Fibroblast of lung (primary cell): ENCODE results near the gene SLC24A1. TPM values are rescaled to one million over a fixed set of nuclear protein-coding genes. Genes with fewer than 3 reads are reported as not detected.

Source experiments
- DNase-seq, 2 donors: peaks; one replicate each; pipeline versions ENCODE4 v3.0.0 to v3.0.0-alpha.2; 2010; ENCODE audit warnings: low read depth in 2 of 2
- H2AFZ ChIP-seq: 2 replicates; pipeline ENCODE4 v1.5.1; 2012; ENCODE audit warnings: low read length, control low read depth, inconsistent platforms
- H3K27ac ChIP-seq: 2 replicates; pipeline ENCODE4 v1.5.1; 2011; ENCODE audit warnings: low read length, control low read depth; ENCODE audit not compliant: insufficient read depth
- H3K27me3 ChIP-seq: 2 replicates; pipeline ENCODE4 v1.5.1; 2011; ENCODE audit warnings: mild to moderate bottlenecking, low read length; ENCODE audit not compliant: control insufficient read depth, insufficient read depth
- H3K36me3 ChIP-seq: 2 replicates; pipeline ENCODE4 v1.5.1; 2011; ENCODE audit warnings: low read length; ENCODE audit not compliant: control insufficient read depth, insufficient read depth
- H3K4me1 ChIP-seq: 2 replicates; pipeline ENCODE4 v1.5.1; 2011; ENCODE audit warnings: low read length; ENCODE audit not compliant: control insufficient read depth, insufficient read depth; ENCODE audit errors: extremely low read depth
- H3K4me2 ChIP-seq: 2 replicates; pipeline ENCODE4 v1.5.1; 2011; ENCODE audit warnings: low read length, control low read depth; ENCODE audit not compliant: insufficient read depth; ENCODE audit errors: extremely low read depth
- H3K4me3 ChIP-seq, 4 experiments: fragments of 200-600 bp in 1 of 4; sonication (generic) in 1 of 4; replicated peaks in 1 of 4; 2 replicates each; pipeline ENCODE4 v1.5.1; 2011 to 2016; ENCODE audit warnings: low read length in 4 of 4, low read depth in 3 of 4, mild to moderate bottlenecking in 3 of 4, control low read depth in 2 of 4, inconsistent platforms in 1 of 4, mixed read lengths in 1 of 4; ENCODE audit not compliant: insufficient read depth in 1 of 4; ENCODE audit errors: control extremely low read depth in 1 of 4
- H3K79me2 ChIP-seq: 2 replicates; pipeline ENCODE4 v1.5.1; 2012; ENCODE audit warnings: mild to moderate bottlenecking, low read length, inconsistent platforms; ENCODE audit not compliant: control insufficient read depth, insufficient read depth
- H3K9ac ChIP-seq: 2 replicates; pipeline ENCODE4 v1.5.1; 2011; ENCODE audit warnings: mild to moderate bottlenecking, low read length, control low read depth; ENCODE audit not compliant: insufficient read depth
- H3K9me3 ChIP-seq: 2 replicates; pipeline ENCODE4 v1.5.1; 2012; ENCODE audit warnings: low read depth, low read length; ENCODE audit not compliant: control insufficient read depth, insufficient read depth
- H4K20me1 ChIP-seq: 2 replicates; pipeline ENCODE4 v1.5.1; 2011; ENCODE audit warnings: low read length; ENCODE audit not compliant: control insufficient read depth, insufficient read depth; ENCODE audit errors: extremely low read depth
- CTCF ChIP-seq, 2 donors: IDR thresholded peaks in 1 of 2; conservative IDR thresholded peaks in 1 of 2; 1 replicate in 1 of 2; 2 replicates in 1 of 2; pipeline ENCODE4 v1.5.1; 2011 to 2012; ENCODE audit warnings: low read length in 2 of 2, control low read depth in 1 of 2, inconsistent platforms in 1 of 2, low read depth in 1 of 2, mild to moderate bottlenecking in 1 of 2
- EZH2 ChIP-seq: IDR thresholded peaks from 2 replicates; pipeline ENCODE4 v1.5.1; 2012; ENCODE audit warnings: low read length, control low read depth, mild to moderate bottlenecking; ENCODE audit errors: missing control alignments
- polyA plus RNA-seq, 2 donors: library from polyadenylated mRNA; depleted of rRNA in 1 of 2; stranded (reverse) in 1 of 2; unstranded in 1 of 2; fragments of >200 nt; gene quantifications; 2 replicates each; pipeline ENCODE4 v1.2.1, GENCODE V29; 2011 to 2012; ENCODE audit warnings: missing spikeins in 1 of 2
- total RNA-seq: library from RNA; depleted of rRNA; stranded (reverse); fragments of >200 nt; gene quantifications from 2 replicates; pipeline ENCODE4 v1.2.1, GENCODE V29; 2014

SLC24A1 gene
- total and polyA plus RNA-seq, 2 donors (not counting 1 experiment from before 2014, with no cell fraction given) = 4.5 to 7.9 TPM

GRCh38 chr15:65577129-65577996, 44.4 kb upstream of the SLC24A1 start:
- no peaks in the 10 kb centered on the region for H4K20me1 ChIP-seq
- H3K27me3 ChIP-seq = no peaks in the 10 kb centered on the region
- TF ChIP-seq CTCF (conservative IDR thresholded peaks at IDR 0.05 in 1 of 2, IDR thresholded peaks at IDR 0.05 in 1 of 2; ENCODE audit: low read depth in 1 of 2, low read length in 2 of 2) (no peak), EZH2 (no peak)
- H3K4me3 ChIP-seq = no peak overlapping the region
- peaks cover 13% of the 10 kb centered on the region for H3K36me3 ChIP-seq
- H3K9me3 ChIP-seq = no peaks in the 10 kb centered on the region
- H3K9ac ChIP-seq = no peak overlapping the region
- peak in 1 of 2 donors; percentile 59 for DNase-seq
- no peak overlapping the region for H3K4me2 ChIP-seq
- peaks cover 2% of the 10 kb centered on the region for H3K4me1 ChIP-seq
- no peaks in the 10 kb centered on the region for H3K79me2 ChIP-seq
- no peak overlapping the region for H2AFZ ChIP-seq
- H3K27ac ChIP-seq = no peak overlapping the region

- no peak overlapping the region for H3K4me3 ChIP-seq
- H3K4me1 ChIP-seq = peaks cover 2% of the 10 kb centered on the region
- no peak overlapping the region for H2AFZ ChIP-seq
- no peak overlapping the region for H3K4me2 ChIP-seq
- H3K27ac ChIP-seq = no peak overlapping the region
- H3K36me3 ChIP-seq = peaks cover 12% of the 10 kb centered on the region
- H4K20me1 ChIP-seq = no peaks in the 10 kb centered on the region
- H3K79me2 ChIP-seq = no peaks in the 10 kb centered on the region
- TF ChIP-seq EZH2 (no peak), CTCF (conservative IDR thresholded peaks at IDR 0.05 in 1 of 2, IDR thresholded peaks at IDR 0.05 in 1 of 2; ENCODE audit: low read depth in 1 of 2, low read length in 2 of 2) (no peak)
- no peak for DNase-seq
- H3K9ac ChIP-seq = no peak overlapping the region
- H3K27me3 ChIP-seq = no peaks in the 10 kb centered on the region
- H3K9me3 ChIP-seq = no peaks in the 10 kb centered on the region
These were observed 42.6 kb upstream of the SLC24A1 start for GRCh38 chr15:65578904-65579728.

- peaks cover 9% of the 10 kb centered on the region for H3K36me3 ChIP-seq
- H3K4me2 ChIP-seq = no peak overlapping the region
- peak overlapping the region; percentile 21 for H3K27ac ChIP-seq
- no peak overlapping the region for H3K4me3 ChIP-seq
- H2AFZ ChIP-seq = no peak overlapping the region
- no peak overlapping the region for H3K9ac ChIP-seq
- no peaks in the 10 kb centered on the region for H3K79me2 ChIP-seq
- DNase-seq = no peak
- no peaks in the 10 kb centered on the region for H3K27me3 ChIP-seq
- TF ChIP-seq EZH2 (no peak), CTCF (conservative IDR thresholded peaks at IDR 0.05 in 1 of 2, IDR thresholded peaks at IDR 0.05 in 1 of 2; ENCODE audit: low read depth in 1 of 2, low read length in 2 of 2) (no peak)
- H4K20me1 ChIP-seq = no peaks in the 10 kb centered on the region
- H3K9me3 ChIP-seq = no peaks in the 10 kb centered on the region
- peaks cover 2% of the 10 kb centered on the region for H3K4me1 ChIP-seq
These were observed 42.0 kb upstream of the SLC24A1 start for GRCh38 chr15:65579762-65580161.
